GM08714 (cell line): ENCODE measurements around the gene RNF213.
A peak's percentile ranks its signal among the peaks of the same experiment; 100 is the strongest.

ENCODE experiments used
- H3K4me3 ChIP-seq: fragments of 200-500 bp; sonication (Bioruptor generic); 2 replicates; pipeline ENCODE4 v1.5.1; 2014; ENCODE audit warnings: mild to moderate bottlenecking, low read length, inconsistent platforms
- ZNF274 ChIP-seq: IDR thresholded peaks from 2 replicates; pipeline ENCODE4 v1.6.1; 2012; ENCODE audit warnings: mild to moderate bottlenecking, low read depth, low read length

The RNF213 gene

GRCh38 chr17:80220736-80221215, 39.9 kb upstream of the RNF213 start:
- TF ChIP-seq ZNF274 = no peak
- H3K4me3 ChIP-seq = peak overlapping the region; percentile 65

GRCh38 chr17:80221351-80222105, 39.1 kb upstream of the RNF213 start:
- TF ChIP-seq ZNF274 = no peak
- H3K4me3 ChIP-seq = no peak overlapping the region

- no peak overlapping the region for H3K4me3 ChIP-seq
- TF ChIP-seq ZNF274 = no peak
Observed at GRCh38 chr17:80222376-80223141, 38.1 kb upstream of the RNF213 start.

GRCh38 chr17:80223142-80223815, 37.4 kb upstream of the RNF213 start:
- TF ChIP-seq ZNF274 = no peak
- H3K4me3 ChIP-seq = no peak overlapping the region

- TF ChIP-seq ZNF274 = no peak
- no peak overlapping the region for H3K4me3 ChIP-seq
Observed at GRCh38 chr17:80223838-80224497, 36.7 kb upstream of the RNF213 start.

GRCh38 chr17:80224683-80225082, 36.0 kb upstream of the RNF213 start:
- no peak overlapping the region for H3K4me3 ChIP-seq
- TF ChIP-seq ZNF274 = no peak

- TF ChIP-seq ZNF274 = no peak
- no peak overlapping the region for H3K4me3 ChIP-seq
Observed at GRCh38 chr17:80225230-80225629, 35.4 kb upstream of the RNF213 start.

- no peak overlapping the region for H3K4me3 ChIP-seq
- no peak for TF ChIP-seq ZNF274
Observed at GRCh38 chr17:80227156-80227555, 33.5 kb upstream of the RNF213 start.

GRCh38 chr17:80227666-80228065, 33.0 kb upstream of the RNF213 start:
- TF ChIP-seq ZNF274 = no peak
- H3K4me3 ChIP-seq = no peak overlapping the region

GRCh38 chr17:80228477-80228876, 32.2 kb upstream of the RNF213 start:
- no peak for TF ChIP-seq ZNF274
- H3K4me3 ChIP-seq = no peak overlapping the region

GRCh38 chr17:80229011-80229410, 31.6 kb upstream of the RNF213 start:
- H3K4me3 ChIP-seq = no peak overlapping the region
- no peak for TF ChIP-seq ZNF274

GRCh38 chr17:80232438-80232837, 28.2 kb upstream of the RNF213 start:
- H3K4me3 ChIP-seq = no peak overlapping the region
- TF ChIP-seq ZNF274 = no peak

GRCh38 chr17:80233202-80233601, 27.4 kb upstream of the RNF213 start:
- no peak for TF ChIP-seq ZNF274
- no peak overlapping the region for H3K4me3 ChIP-seq

- H3K4me3 ChIP-seq = no peak overlapping the region
- no peak for TF ChIP-seq ZNF274
Observed at GRCh38 chr17:80236911-80237310, 23.7 kb upstream of the RNF213 start.

GRCh38 chr17:80237386-80237785, 23.3 kb upstream of the RNF213 start:
- H3K4me3 ChIP-seq = no peak overlapping the region
- TF ChIP-seq ZNF274 = no peak
